Measurements from ENCODE around the gene KLHL26. TPM values are rescaled to one million over a fixed set of nuclear protein-coding genes. Genes with fewer than 3 reads are reported as not detected.
A peak's percentile ranks its signal among the peaks of the same experiment; 100 is the strongest.

The KLHL26 gene
- polyA plus RNA-seq, 2 of the 4 experiments (the other 2 are of a cell fraction) = 1.1 to 2.0 TPM

GRCh38 chr19:18626906-18627305, 9.9 kb upstream of the KLHL26 start (continued):
- TF ChIP-seq MAFK (IDR thresholded peaks at IDR 0.05; ENCODE audit: partially characterized antibody) (no peak), CBX2 (IDR thresholded peaks at IDR 0.05; ENCODE audit: borderline replicate concordance, low read depth) (no peak)

DNA sequence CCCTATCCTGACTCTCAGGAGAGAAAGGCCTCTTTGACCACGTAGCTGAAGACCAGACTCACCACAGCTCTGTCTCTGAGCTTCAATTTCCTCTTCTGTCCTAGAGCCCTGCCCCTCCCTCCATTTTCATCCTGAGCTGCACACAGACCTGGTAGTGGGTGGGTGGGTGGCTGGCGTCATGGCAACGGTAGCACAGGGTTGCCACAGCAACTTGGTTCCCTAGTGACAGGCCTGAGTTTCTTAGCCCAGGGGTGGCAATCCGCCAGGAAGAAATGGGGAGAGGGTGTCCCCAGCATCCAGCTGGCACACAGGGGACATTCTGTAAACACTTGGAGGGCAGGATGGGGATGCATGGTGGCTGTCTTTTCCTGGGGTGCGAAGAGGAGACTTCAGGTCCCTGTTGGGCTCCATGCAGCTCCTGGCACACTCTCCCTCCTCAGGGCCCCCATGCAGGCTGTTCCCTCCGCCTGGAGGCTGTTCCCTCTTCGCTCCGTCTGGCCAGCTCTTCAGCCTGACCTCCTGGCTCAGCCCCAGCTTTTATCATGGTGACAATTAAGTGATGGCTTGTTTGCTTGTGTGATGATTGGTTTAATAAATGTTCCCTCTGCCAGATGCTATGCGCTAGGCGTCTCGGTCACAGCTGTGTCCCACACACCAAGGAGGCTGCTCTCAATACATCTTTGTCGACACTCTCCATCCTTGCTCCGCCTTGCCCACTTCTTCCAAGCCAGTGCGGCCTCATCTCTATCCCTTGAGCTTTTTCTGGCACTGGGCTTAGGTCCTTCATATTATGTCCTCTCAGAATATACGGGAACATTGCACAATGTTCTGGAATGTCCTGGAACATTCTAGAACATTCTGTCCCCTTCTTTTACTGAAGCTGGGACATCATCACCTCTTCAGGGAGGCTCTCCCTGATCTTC, 7.4 kb upstream of the KLHL26 start:
- DNase-seq (ENCODE audit: low read depth in 1 of 2, low spot score in 1 of 2) (no peak), ATAC-seq (no peak), FAIRE-seq (no peak)
- H3K27ac ChIP-seq = peak overlapping the region in 1 of 2 experiments; percentile 44; a peak in 1 of 6 replicates
- no peaks in the 10 kb centered on the region for H3K4me1 ChIP-seq
- H3K9me3 ChIP-seq = no peaks in the 10 kb centered on the region
- POLR2A ChIA-PET = no interaction called here
- 78% methylated on average over 12 of the region's 15 CpGs for WGBS (ENCODE audit: missing lambda C conversion rate)
- no peak overlapping the region for H3K4me2 ChIP-seq
- CTCF ChIA-PET = interaction anchor here (0.8 to 1.5 kb wide), 5 partner anchors 17 to 237 kb away, joined by 3 to 5 read pairs (median 3); partner anchors contain the start of gene TMEM59L
- TF ChIP-seq BHLHE40 (IDR thresholded peaks at IDR 0.05; ENCODE audit: low read depth, low read length) (no peak), CEBPB (IDR thresholded peaks at IDR 0.05) (0 out of 4 replicates have a peak, but pooled peaks of 1 of the 2 experiments have one; percentile 8), HDAC2 (IDR thresholded peaks at IDR 0.05) (no peak), BCL3 (IDR thresholded peaks at IDR 0.05) (no peak)
- TF ChIP-seq, protein P1, sequence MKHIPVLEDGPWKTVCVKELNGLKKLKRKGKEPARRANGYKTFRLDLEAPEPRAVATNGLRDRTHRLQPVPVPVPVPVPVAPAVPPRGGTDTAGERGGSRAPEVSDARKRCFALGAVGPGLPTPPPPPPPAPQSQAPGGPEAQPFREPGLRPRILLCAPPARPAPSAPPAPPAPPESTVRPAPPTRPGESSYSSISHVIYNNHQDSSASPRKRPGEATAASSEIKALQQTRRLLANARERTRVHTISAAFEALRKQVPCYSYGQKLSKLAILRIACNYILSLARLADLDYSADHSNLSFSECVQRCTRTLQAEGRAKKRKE (CRISPR knock-in tag; IDR thresholded peaks at IDR 0.05; ENCODE audit: low read depth) = no peak
- H3K4me3 ChIP-seq = no peak overlapping the region

DNA sequence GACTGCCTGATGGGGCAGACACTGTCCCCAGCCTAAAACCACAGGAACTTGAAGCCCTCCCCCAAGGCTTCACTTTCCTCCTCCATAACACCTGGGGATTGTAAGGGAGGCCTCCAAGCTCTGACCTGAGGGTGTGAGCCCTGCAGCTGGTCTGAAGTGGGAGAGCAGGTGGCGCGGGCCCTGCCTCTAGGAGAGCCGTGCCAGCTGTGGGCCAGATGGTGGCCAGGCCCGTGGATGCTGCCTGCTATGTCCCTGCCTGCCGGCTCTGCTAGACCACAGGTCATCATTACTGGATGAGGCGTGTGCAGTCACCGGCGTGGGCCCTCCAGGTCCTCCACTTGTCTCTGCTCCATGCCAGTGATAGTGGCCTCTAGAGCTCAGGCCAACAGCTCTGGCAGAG, 3.5 kb upstream of the KLHL26 start:
- DNase-seq (ENCODE audit: low read depth in 1 of 2, low spot score in 1 of 2) (no peak), FAIRE-seq (no peak), ATAC-seq (no peak)
- Histone ChIP-seq H3K4me1 (peaks cover 10% of the 10 kb centered on the region; the same call in 1 of the 3 replicates), H3K9me3 (no peaks in the 10 kb centered on the region), H3K27ac (no peak overlapping the region), H3K4me3 (no peak overlapping the region), H3K4me2 (no peak overlapping the region)
- TF ChIP-seq CHD2 (IDR thresholded peaks at IDR 0.05; ENCODE audit: low read length, partially characterized antibody) (no peak), EHF (CRISPR knock-in tag; IDR thresholded peaks at IDR 0.05) (no peak), HOXB13 (CRISPR knock-in tag; IDR thresholded peaks at IDR 0.05; ENCODE audit: low read depth) (no peak), FOXS1 (CRISPR knock-in tag; IDR thresholded peaks at IDR 0.05) (no peak), PBX3 (IDR thresholded peaks at IDR 0.05) (no peak), MAZ (IDR thresholded peaks at IDR 0.05; ENCODE audit: borderline replicate concordance, low read depth, low read length) (no peak), RNF2 (IDR thresholded peaks at IDR 0.05; ENCODE audit: borderline replicate concordance, low read depth) (no peak), ZSCAN20 (CRISPR knock-in tag; IDR thresholded peaks at IDR 0.05) (no peak), JUNB (IDR thresholded peaks at IDR 0.05) (no peak), EHMT2 (IDR thresholded peaks at IDR 0.05; ENCODE audit: low read depth) (no peak), NPAS2 (CRISPR knock-in tag; IDR thresholded peaks at IDR 0.05; ENCODE audit: borderline replicate concordance) (no peak), HOXA7 (CRISPR knock-in tag; IDR thresholded peaks at IDR 0.05) (no peak)
- TF ChIP-seq, protein P1 (CRISPR knock-in tag; IDR thresholded peaks at IDR 0.05; ENCODE audit: low read depth) = no peak
- TF ChIP-seq, protein P2, sequence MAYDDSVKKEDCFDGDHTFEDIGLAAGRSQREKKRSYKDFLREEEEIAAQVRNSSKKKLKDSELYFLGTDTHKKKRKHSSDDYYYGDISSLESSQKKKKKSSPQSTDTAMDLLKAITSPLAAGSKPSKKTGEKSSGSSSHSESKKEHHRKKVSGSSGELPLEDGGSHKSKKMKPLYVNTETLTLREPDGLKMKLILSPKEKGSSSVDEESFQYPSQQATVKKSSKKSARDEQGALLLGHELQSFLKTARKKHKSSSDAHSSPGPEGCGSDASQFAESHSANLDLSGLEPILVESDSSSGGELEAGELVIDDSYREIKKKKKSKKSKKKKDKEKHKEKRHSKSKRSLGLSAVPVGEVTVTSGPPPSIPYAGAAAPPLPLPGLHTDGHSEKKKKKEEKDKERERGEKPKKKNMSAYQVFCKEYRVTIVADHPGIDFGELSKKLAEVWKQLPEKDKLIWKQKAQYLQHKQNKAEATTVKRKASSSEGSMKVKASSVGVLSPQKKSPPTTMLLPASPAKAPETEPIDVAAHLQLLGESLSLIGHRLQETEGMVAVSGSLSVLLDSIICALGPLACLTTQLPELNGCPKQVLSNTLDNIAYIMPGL (CRISPR knock-in tag; IDR thresholded peaks at IDR 0.05; ENCODE audit: borderline replicate concordance) = no peak
- ChIA-PET CTCF (interaction anchor here (1.2 kb wide), 1 partner anchor 214 kb away, joined by 3 read pairs; no protein-coding TSS in a partner anchor), POLR2A (no interaction called here)
- 77% methylated on average over 5 of the region's 8 CpGs for WGBS (ENCODE audit: missing lambda C conversion rate)

Measured in A549 (cell line).